GM19438 (cell line): ENCODE measurements around the gene MRPS22.

Experiments used
- ATAC-seq: cut with Tn5 transposase; IDR thresholded peaks from one replicate; pipeline ENCODE4 v1.9.1; 2021; ENCODE audit warnings: low read depth; ENCODE audit not compliant: unreplicated experiment

The MRPS22 gene

DNA sequence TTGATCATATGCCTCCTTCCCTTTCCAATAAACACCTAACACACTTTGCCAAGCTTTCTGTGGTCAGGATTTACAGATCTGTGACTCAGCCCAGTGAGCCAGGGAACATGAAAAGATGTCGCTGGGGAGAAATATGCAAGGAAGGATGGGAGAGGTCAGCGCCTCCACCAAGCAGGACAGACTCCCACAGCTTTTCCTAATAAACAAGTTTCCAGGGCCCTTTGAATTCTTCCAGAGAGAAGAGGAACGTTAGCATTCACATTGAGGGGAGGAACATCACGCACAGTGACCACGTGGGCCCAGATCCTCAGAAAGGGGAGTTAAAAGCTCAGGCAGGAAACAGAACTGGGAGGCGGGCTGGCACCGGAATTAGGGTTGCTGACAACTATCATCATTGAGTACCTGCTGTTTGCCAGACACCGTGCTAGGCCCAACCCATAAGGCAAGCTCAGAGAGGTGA, 33.3 kb upstream of the MRPS22 start:
- no peak for ATAC-seq

DNA sequence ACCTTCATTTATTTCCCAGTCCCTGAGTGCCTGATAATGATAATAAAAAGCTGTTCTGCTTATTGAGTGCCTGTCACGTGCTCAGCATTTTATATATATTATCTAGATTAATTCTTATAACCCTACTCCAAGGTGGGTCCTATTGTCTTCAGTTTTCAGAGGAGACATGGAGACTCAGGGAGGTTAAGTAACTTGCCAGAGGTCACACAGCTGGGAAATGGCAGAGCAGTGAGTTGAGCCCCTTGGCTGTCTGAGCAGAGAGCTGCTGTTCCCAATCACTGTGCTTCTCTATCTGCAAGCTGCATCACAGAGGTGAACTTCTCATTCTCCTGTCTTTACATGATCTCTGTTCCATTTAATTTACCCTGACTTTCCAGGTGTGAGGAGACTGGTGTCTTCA, 32.3 kb upstream of the MRPS22 start:
- no peak for ATAC-seq

DNA sequence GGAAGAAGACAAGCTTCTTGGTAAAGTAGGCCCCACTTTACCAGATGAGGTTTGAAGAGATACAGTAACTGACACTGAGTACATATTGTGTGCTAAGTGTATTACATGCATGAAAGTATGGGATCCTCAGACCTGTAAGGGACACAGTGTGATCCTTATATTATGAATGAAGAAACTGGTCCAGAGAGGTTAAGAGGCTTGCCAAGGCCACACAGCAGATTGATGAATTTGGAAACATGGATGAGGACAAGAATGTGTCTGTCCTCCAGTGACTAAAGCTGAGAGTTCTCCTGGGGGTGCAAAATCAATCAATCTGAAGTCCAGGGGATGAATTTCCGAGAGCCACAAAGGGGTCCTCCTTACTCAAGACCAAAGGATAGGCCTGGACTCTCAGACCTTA, 31.4 kb upstream of the MRPS22 start:
- no peak for ATAC-seq

DNA sequence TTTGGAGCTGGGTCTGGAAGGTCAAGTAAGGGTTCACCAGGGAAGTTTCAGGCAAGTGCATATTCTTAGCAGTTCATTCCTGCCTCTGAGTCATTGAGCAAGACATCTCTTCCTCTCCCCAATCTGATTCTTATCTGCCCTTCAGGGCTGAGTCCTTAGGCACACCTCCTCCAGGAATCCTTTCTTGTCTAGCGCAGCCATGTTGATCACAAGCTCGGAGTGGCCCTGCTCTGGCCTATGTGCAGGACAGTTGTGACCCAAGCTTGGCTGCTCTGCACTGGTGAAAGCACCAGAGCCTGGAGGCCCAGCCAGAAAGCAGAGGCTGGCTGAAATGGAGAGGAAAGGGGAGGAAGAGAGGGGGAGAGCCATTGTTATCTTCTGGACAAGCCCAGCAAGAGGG, 30.9 kb upstream of the MRPS22 start:
- no peak for ATAC-seq

DNA sequence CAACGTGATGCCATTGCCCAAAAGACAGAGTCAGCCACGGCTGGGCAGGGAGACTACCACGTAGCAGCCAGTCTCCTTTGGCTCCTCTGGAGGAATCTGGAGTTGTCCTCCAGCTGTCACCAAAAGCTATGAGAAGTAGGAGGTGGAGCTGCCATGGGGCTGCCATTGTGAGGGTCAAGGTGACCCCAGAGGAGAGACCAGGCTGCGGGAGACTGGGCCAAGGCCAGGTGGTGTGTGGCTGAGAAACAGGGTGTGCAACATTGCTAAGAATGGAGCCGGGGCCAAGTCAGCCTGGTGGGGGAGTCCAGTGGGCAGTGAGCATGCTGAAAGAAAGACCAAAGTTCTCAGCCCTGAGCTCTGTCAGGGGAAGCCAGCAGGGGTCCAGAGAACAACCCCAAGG, 29.9 kb upstream of the MRPS22 start:
- ATAC-seq: no peak

DNA sequence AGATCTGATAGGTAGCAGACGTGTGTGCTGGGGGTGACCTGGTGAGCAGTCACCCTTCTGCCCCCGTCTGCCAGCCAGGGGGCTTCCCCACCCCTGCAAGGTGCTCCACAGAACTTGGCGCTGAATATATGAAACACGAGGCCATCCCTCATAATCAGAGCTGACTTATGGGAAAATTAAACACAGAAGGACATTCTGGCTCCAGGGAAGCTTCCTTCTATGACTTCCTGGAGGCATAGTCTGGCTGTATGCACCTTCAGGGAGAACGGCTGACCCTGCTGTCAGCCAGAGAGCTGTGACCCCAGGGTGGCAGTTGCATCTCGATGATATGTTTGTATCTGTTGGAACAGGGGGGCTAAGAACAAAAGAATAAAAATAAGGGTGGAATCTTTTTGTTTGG, 26.6 kb upstream of the MRPS22 start:
- ATAC-seq: no peak

DNA sequence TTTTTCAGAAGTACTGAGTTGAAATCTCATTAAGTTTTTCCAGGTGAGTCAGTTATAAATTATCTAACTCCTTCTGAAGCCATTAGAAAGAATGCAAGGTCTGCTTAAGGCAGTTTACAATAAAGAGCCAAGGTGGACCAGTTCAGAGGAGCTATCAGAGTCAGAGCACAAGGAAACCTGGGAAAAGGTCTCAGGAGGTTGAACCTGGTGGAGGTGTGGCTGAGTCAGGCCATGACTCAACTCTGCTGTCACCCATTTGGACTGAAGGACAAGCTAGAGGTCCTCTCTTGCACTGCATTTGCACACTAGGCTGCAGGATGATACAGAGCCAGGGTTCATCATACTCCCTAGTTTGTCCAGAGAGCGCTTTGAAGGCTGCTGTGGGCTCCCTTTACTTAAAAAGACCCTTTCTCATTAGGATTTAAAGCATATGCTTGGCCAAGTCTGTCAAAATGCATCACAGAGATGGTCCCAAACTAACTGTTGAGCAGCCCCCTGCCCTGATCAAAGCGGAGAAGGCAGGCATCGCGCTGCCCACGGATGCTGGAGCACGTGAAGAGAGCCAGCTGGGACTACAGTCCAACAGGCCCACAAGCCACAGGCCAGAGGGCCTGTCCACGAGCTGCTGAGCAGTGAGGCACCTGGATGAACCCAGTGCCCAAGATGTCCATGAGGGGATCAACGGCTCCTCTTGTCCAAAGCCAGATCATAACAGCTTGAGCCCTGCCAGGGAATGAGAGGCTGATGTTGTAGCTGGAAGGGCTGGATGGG, 26.0 kb upstream of the MRPS22 start:
- no peak for ATAC-seq

DNA sequence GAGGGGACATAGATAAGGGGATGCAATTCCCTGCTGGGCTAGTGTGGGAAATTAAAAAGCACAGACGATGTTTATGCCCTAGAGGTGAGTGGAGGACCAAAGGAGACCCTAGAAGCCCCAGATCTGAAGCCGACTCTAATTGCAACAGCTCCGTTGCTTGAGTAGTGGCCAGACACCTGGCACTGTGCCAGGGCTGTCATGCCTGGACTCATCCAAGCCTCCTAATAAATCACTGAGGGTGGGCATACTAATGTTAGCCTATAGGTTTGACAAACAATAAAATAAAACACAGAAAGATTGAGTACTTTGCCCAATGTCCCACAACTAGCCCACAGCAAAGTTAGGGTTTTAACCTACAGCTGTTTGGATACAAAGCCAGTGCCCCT, 25.4 kb upstream of the MRPS22 start:
- no peak for ATAC-seq

DNA sequence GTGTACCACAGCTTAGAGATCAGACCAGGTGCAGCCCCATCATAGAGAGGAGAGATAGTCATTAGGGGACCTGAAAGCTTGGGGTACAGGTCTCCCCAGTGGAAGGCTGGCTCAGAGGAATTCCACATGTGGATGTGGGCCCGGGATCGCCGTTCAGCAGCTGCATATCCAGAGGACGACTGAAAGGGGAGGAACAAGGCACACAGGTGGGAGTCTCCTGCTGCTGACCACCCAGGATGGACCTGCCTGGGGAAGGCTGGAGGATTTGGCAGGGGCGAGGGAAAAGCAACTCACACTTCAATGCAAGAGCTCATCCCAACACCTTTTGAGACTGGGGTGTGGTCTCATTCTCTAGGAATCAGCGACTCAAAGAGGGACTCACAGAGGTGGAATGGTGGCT, 25.0 kb upstream of the MRPS22 start:
- no peak for ATAC-seq

DNA sequence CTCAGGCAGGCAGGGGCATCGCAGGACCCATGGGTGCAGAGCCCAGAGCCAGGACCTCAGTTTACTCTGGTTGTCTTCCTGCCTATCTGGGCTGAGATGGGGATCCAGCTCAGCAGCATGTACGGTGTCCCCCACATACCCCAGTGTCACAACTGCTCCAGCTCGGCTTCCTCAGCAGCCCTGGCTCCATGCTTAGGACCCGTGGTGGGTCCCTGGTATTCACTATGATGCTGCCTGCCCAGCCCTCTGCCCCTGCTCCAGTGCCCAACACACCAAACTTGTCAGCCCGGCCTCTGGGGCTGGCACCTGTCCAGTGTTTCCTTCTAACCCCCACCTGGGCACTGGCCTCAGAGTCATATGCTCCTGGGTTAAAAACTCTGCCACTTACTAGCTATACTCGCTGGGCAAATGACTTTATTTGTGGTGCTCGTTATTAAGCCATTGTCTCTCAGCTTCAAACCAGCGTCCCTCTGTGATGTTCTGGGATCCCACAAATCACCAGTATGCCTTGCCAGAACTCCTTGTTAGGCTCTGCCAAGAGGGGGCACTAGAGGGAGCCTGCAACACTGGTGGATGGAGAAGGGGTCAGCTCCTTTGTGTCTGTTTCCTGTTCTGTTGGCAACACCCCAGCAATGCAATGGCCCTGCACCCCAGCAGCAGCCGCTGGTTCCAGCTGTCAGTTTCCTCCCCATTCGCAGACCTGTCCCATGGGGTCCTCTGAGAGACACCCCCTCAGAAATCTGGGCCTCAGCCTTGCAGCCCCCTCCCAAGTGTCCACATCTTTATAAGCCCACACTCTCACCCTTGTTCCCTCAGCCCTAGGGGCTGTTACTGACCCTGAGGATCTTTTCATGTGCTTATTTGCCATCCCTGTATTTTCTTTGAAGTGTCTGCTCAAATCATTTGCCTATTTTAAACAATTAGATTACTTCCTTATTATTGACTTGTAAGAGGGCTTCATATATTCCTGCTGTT, 24.1 kb upstream of the MRPS22 start:
- ATAC-seq: no peak

DNA sequence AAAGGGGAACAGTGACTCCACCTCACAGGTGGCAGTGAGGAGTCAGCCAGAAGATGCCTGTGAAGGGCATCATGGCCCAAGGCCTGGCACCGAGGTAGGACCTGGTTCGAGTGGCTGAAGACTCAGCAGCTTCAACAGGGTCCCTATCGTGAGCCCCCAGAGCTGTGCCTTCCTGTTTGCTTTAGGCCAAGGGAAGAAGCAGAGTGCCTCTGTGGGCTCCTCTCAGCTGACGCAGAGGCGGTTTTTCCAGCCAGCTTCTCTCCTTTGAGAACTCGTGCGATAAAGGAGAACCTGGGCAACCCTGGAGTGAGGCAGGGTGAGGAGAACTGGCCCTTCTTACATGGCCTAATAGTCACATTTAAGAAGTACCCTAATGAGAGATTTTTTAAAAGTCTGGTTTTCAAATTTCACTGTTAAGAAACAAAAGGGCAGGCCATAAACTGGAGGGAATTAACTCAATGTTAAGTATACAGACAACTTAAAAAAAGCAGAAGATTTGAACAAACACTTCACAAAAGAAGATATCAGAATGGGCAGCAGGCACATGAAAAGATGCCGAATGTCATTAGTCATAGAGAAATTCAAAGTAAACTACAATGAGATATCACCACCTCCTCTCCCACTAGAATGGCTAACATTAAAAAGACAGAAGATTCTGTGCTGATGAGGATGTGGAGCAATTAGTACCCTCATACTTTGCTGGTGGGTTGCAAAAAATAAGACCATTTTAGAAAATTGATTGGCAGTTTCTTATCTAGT, 23.1 kb upstream of the MRPS22 start:
- ATAC-seq: no peak

DNA sequence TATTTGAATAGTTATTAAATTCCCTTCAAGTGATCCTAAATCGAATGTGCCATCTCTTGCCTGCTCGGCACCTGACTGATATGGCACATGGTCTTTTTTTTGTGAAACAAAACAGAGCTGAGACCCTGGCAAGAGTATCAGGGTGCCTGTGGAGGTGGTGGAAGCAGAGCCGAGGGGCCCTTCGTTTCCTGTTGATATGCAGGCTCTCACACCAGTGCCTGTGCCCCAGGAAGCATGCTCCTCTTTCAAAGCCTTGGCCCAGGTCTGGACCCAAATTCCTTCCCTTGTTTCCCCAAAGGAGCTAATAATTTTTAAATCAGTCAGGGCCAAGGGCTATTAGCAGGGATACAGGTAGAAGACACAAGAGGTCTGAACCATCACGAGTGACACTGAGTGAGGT, 21.5 kb upstream of the MRPS22 start:
- ATAC-seq: no peak

DNA sequence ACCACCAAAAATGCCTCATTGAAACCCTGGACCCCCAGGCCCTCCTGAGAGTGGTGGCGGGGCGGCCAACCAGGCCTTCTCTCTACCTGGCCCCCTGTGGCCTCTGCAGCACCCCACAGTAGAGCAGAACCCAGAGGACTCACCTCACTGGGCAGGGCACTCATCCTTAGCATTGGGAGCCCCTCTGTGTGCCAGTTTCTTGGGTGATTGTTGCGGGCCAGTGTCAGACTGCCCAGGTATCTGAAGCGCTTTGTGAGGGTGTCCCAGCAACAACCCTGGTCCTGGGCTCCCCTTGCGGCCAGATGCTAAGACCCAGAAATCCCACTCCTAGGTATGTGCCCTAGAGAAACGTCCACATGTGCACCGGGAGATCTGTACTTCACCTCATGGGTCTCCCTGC, 20.7 kb upstream of the MRPS22 start:
- ATAC-seq: no peak

DNA sequence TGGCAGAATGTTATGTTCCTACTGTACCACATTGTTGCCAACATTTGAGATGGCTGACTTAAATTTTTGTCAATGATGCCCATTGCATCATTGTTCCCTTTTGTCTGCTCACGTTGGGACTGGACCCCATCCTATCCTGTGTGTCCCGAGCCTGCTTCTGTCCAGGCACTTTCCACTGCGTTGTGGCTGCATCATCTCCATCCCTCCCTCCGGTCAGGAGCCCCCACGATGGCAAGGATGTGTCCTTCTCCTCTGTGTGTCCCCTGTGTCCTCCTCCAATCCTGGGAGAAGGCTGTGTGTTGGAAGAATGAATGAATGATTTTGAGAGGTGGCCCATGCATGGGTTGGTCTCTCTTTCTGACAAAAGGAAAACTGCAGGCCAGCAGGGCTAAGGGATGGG, 19.4 kb upstream of the MRPS22 start:
- ATAC-seq: no peak

DNA sequence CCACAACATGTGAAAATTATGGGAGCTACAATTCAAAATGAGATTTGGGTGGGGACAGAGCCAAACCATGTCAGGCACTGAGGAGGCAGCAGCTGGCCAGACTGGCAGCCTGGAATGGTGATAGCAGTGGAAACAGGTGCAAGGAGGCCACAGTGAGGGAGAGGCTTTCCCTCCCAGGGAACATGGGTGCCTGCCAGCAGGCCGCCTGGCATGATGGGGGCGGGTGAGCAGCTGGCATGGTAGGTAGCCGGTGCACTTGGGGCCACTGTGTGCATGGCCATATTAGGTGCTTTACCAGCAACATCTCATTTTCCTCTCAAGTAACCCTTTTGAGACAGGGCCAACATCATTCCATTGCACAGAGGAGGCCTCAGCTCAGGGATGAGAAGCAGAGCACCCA, 18.3 kb upstream of the MRPS22 start:
- no peak for ATAC-seq

DNA sequence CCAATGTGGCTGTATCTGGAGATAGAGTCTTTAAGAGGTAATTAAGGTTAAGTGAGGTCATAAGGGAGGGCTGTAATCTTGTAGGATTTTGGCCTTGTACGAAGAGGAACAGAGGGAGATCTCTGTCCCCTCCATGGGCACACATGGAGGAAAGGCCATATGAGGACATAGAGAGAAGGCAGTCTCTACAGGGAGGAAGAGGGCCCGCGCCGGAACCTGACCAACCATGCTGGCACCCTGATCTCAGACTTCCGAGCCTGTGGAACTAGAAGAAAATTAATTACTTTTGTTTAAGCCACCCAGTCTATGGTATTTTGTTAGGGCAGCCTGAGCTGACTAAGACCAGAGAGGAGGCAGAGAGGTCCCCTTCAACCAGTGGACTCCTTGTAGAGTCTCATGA, 17.7 kb upstream of the MRPS22 start:
- no peak for ATAC-seq

DNA sequence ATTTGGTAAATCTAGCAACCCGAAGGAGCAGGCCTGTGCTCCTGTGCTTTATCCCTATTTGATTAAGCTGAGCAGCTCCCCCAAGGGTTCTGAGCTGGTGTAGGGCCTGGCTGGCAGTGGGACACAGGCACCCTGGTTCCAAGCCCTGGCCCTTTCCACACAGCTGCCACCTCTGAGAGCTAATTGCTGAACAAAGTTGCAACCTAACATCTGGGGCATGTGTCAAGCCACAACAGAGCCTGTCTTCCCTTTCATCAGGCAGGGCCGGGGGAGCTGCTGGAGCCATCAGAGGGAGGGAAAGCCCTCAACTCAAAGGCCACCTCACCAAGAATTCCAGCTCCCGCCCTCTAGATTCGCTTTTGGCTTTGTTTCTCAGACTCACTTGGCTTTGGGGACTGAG, 17.1 kb upstream of the MRPS22 start:
- ATAC-seq: no peak

DNA sequence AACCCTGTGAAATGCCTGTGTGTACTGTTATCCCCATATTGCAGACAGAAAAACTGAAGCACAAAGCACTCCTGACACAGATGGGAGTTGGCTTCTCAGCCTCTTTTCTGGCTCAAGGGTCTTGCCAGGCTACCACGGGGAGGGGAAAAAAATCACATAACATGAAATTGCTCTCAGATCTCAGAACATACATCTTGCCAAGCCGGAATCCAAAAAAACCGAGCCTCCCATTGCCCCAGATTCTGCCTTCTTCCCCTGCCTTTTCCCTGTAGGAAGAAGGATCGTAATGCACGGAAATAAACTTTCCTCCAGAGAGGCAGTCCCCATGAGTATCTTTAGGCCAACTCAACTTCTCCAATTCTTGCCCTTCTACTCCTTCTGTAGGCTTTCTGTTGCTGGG, 16.6 kb upstream of the MRPS22 start:
- no peak for ATAC-seq

DNA sequence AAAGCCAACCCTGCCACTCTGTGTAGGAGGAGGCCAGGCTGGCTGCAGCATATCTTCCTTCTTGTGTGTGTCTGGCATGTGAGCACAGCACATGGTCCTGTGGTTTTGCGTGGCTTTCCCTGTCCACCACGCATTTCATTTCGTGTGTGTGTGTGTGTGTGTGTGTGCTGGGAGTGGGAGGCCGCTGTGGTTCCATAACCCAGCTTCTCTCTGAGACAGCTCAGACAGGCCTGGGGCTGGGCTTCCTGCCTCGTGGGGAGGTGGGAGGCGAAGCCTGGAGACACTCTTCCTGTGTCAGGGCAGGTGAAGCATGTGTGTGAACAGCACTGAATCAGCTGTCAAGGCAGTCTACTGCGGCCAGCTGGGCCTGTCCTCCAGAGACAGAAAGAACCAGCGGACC, 16.0 kb upstream of the MRPS22 start:
- no peak for ATAC-seq

DNA sequence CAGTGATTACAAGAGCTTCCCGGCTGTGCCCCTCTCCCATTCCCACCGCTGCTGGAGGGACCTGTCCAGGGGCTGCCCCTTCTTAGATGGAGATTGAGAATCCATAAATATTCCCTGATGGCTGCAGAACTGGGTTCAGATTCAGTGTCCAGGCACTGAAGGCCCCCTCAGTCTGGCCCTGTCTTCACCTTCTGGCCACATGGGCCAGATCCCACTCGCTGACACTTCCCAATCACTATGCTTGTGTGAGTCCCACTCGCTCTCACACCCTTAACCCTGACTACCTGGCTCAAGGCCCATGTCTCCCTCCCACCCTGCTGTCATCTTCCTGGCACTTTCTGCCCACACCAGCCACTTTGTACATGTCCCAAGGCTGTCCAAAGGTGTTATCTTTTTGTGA, 15.5 kb upstream of the MRPS22 start:
- ATAC-seq: no peak

DNA sequence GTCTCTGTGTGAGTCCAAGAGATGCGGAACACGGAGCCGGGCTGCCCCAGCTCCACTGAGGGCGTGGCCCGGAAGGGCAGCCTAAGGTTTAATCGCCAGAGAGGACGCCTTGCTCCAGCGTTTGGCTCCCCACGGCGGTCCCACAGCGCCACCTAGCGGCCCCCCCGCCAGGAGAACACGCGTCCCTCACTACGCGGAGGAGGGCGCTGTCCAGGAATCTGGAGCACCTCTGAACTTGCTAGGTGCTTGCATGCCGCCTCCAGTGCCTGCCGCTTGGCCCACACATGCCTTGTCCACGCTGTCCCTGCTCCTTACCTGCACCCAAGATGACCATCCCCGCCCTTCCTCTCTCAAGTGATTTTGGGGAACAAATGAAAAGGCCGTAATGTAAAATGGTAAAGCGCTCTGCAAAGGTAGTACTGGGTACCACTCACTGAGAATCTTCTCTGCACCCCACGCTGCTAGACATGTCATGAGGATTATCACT, 14.4 kb upstream of the MRPS22 start:
- ATAC-seq: peak; percentile 97
